HG03196 (cell line): Measurements from ENCODE around the gene SLC26A2.
"Not testable (repeated sequence)": the region's sequence is repeated elsewhere in the genome, so short reads cannot be mapped to it uniquely, and the experiment has no call there.

Experiments used
- ATAC-seq: cut with Tn5 transposase; IDR thresholded peaks from one replicate; pipeline ENCODE4 v1.9.1; 2021; ENCODE audit not compliant: unreplicated experiment

The SLC26A2 gene

GRCh38 chr5:149936700-149937091 lies 23.9 kb upstream of the SLC26A2 start:
- ATAC-seq, result no peak

GRCh38 chr5:149937610-149938009 lies 22.9 kb upstream of the SLC26A2 start:
- no peak for ATAC-seq

GRCh38 chr5:149938279-149938678 lies 22.3 kb upstream of the SLC26A2 start:
- no peak for ATAC-seq

DNA sequence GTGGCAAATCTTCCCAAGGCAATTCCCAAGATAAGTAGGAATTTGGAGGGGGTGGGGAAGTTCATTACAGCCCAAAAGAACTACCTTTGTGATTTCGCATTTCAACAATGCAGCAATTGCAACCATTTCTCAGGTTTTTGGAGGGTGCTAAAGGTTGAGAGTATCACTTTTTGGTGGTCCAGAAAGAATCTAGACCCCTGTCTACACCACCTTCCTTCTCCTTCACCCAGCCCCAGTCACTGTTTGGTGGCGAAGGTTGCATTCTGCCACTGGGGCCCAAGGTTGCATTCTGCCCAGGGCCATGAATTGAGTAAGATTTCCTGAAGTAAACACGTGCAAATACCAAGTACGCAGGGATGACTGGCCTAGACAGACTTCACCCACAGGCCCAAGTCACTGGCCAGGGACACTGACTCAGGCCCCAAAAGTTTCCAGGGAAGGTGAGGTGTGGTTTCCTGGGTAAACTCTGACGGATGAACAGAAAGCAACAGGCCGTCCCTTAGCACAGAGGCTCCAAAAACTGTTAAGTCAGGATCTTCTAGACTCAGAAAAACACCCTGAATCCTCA lies 21.7 kb upstream of the SLC26A2 start:
- ATAC-seq, result no peak

DNA sequence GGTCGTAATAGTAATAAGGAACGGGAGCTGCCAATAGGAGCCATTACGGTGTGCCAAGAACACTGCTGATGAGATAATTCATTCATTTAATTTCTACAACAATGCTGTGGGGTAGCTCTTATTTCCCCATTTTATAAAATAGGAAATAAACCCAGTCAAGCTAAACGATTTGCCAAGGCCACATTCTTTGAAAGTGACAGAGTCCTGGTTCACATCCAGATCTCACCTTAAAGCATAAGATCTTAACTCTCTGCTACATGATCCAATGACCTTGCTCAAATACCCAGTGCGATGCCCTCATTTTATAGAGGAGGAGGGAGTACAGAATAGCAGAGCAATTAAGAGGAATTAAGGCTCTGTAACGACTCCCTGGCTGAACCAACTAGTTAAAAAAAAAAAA lies 21.0 kb upstream of the SLC26A2 start:
- no peak for ATAC-seq

DNA sequence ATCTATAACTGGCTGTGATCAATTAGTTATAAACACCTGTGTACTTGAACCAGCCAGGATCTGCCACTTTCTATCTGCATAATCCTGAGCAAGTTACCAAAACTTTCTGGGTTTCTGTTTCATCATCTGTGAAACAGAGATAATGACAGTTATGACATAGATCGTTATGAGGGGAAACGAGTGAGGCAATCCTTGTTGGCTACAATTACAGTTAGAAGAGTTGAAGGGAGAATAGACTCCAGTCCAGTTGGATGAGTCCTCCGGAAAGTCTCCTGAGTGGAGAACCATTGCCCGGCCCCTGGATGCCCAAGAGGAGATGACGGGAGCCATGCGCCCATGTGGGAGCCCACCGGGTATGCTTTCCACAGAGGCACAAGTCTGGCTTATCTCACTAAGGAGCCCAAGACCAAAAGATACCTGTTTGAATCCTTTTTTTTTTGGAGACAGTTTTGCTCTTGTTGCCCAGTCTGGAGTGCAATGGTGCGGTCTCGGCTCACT lies 20.4 kb upstream of the SLC26A2 start:
- peak; percentile 77 for ATAC-seq

DNA sequence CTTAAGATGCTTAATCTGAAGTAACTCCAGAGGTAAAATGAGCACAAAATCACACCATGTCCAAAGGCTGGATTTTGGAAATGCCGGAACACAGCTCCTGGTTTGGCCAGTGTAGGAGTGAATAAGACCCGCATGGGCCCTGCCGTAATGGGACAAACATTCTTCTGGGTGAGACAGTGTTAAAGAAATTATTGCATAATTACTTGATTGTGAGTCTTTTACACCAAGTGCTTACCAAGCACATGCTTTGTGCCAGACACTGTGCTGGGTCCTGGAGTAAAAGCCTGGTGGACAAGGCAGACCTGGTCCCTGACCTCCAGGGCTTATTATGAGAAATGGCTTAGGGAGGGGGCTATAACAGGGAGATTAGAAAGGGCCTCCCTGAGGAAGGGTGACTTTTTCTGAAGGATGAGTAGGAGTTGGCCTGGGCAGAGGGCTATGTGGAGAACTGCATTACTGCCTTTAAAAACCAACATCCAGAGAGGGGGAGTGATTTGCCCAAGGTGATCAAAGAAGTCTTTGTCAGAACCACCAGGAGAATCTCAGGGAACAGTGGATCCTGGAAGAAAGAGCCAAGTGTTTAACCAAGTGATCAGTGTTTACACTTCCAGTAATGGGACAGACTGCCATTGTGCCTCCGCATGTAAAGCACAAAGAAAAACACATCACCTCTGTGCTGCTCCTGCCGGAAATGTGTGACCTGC lies 19.5 kb upstream of the SLC26A2 start:
- ATAC-seq, result no peak

- no peak for ATAC-seq
These were observed 18.8 kb upstream of the SLC26A2 start for GRCh38 chr5:149941795-149942194.

DNA sequence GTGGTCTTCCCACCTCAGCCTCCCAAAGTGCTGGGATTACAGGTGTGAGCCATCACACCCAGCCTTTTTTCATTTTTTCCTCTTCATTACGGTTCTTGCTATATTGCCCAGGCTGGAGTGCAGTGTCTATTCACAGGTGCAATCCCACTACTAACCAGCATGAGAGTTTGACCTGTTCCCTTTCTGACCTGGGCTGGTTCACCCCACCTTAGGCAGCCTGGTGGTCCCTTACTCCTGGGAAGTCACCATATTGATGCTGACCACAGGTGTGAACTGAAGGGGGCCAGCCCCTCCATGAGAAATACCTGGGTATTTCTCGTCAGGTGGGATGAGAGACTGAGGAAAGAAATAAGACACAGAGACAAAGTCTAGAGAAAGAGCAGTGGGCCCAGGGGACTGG lies 18.4 kb upstream of the SLC26A2 start:
- ATAC-seq, result no peak

- not testable (repeated sequence) for ATAC-seq
These were observed 17.8 kb upstream of the SLC26A2 start for GRCh38 chr5:149942741-149943169.

- ATAC-seq, result not testable (repeated sequence)
These were observed 17.2 kb upstream of the SLC26A2 start for GRCh38 chr5:149943177-149943949.

GRCh38 chr5:149944666-149945065 lies 15.9 kb upstream of the SLC26A2 start, which contains the start of gene PDE6A:
PDE6A (minus strand) TSS chr5:149944793; CDS start chr5:149944673, 120 bp downstream.
- no peak for ATAC-seq

DNA sequence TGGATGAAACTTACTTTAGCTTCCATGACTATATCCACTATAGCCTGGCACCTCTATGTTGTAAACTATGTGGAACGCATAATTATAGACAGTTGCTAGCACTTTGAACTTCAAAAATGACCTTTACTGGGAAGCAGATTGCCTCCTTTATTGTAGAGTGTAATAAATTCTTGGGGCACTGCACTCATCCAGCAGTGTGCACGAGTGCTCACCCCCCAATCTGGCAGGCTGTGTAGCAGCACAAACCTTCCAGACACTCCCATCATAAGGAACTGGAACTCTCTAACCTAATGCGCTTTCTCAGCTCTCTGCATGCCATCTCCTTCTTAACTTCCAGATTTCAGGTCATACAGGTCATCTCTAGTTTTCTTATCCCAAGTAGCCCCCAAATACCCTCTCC lies 14.4 kb upstream of the SLC26A2 start:
- no peak for ATAC-seq

DNA sequence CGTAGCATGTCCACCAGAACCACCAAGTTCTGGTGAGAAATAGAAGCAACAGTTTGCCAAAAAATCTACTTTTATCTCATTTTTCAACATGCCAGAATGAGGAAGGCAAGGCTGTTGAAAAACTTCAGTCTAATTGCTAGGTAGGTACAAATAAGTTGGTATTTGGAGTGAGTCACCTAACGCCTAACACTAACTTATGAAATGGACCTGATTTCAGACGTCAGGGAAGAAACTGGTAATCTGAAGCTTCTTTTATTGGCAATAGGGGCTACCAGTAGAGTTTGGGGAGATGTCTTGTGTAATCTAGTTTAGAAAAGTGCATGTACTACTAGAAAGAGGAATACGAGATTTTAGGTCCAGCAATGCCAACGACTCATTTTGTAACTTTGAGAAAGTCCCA lies 11.6 kb upstream of the SLC26A2 start:
- ATAC-seq, result no peak

- ATAC-seq, result no peak
These were observed 9.3 kb upstream of the SLC26A2 start for GRCh38 chr5:149951138-149951749.

- ATAC-seq, result no peak
These were observed 7.0 kb upstream of the SLC26A2 start for GRCh38 chr5:149953436-149954121.

DNA sequence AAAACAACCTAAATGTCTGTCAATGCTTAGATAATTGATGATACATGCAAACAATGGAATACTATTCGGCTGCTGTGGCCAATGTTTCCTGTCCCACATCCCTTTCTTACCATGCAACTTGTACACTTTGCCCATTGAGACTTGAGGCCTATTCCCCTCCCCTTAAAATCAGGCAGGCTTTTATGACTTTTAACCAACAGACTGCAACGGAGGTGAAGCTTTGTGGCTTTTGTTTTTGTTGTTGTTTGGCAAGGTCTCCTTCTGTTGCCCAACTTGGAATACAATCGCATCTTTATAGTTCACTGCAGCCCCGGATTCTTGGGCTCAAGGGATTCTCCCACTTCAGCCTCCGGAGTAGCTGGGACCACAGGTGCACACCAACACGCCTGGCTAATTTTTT lies 5.8 kb upstream of the SLC26A2 start:
- no peak for ATAC-seq

GRCh38 chr5:149956685-149957084 lies 3.9 kb upstream of the SLC26A2 start:
- no peak for ATAC-seq

- ATAC-seq, result no peak
These were observed 2.7 kb upstream of the SLC26A2 start for GRCh38 chr5:149957855-149958254.

GRCh38 chr5:149959406-149960236 lies 937 bp upstream of the SLC26A2 start:
- ATAC-seq, result no peak
